Endothelial cell of umbilical vein (primary cell): ENCODE measurements around the gene CACNA1B. TPM values are rescaled to one million over a fixed set of nuclear protein-coding genes. Genes with fewer than 3 reads are reported as not detected.

Experiments
- BruUV-seq: library from RNA; stranded (reverse); fragments of 400-500 nt; replicated peaks from 2 replicates; lab custom pipeline; 2021; lab: Mats Ljungman, UMichigan
- CTCF ChIA-PET: fragments of 300-600, 350-600 bp; sonication (Branson Sonifier 250); formaldehyde crosslinking; loops from one replicate; lab custom pipeline; 2021; ENCODE audit warnings: antibody characterized with exemption, inconsistent platforms; lab: Charles Lee
- POLR2A ChIA-PET: fragments of 300-600, 350-600 bp; sonication (Branson Sonifier 250); formaldehyde crosslinking; loops from one replicate; lab custom pipeline; 2021; ENCODE audit warnings: antibody characterized with exemption, inconsistent platforms; lab: Charles Lee
- DNase-seq: peaks from one replicate; pipeline ENCODE4 v3.0.0-alpha.2; 2011; ENCODE audit warnings: low read depth, low spot score
- FAIRE-seq: peaks from 2 replicates; lab custom pipeline; 2011; peaks lifted over from hg19 to GRCh38; lab: Jason Lieb, UNC
- H2AFZ ChIP-seq: 2 replicates; pipeline ENCODE4 v1.6.0; 2012; ENCODE audit warnings: low read depth, low read length, control low read depth, inconsistent platforms
- H3K27ac ChIP-seq: 2 replicates; pipeline ENCODE4 v1.5.1; 2011; ENCODE audit warnings: low read depth, mild to moderate bottlenecking, control low read depth, low read length, moderate library complexity; ENCODE audit not compliant: insufficient read depth
- H3K27me3 ChIP-seq, 2 experiments: 2 replicates each; pipeline versions ENCODE4 v1.6.0 to v1.6.1; 2011; ENCODE audit warnings: low read length in 2 of 2, mixed read lengths in 1 of 2; ENCODE audit not compliant: control insufficient read depth in 2 of 2, insufficient read depth in 2 of 2
- H3K36me3 ChIP-seq, 2 experiments: 2 replicates in 1 of 2; 3 replicates in 1 of 2; pipeline ENCODE4 v1.5.1; 2011; ENCODE audit warnings: low read length in 2 of 2, mild to moderate bottlenecking in 1 of 2, moderate library complexity in 1 of 2; ENCODE audit not compliant: control insufficient read depth in 2 of 2, insufficient read depth in 2 of 2; ENCODE audit errors: extremely low read depth in 1 of 2
- H3K4me1 ChIP-seq: 3 replicates; pipeline ENCODE4 v1.5.1; 2011; ENCODE audit warnings: mild to moderate bottlenecking, low read length; ENCODE audit not compliant: control insufficient read depth, insufficient read depth; ENCODE audit errors: extremely low read depth
- H3K4me2 ChIP-seq: 2 replicates; pipeline ENCODE4 v1.6.1; 2011; ENCODE audit warnings: low read length, control low read depth, mixed read lengths; ENCODE audit not compliant: insufficient read depth
- H3K4me3 ChIP-seq, 3 experiments: fragments of 200-600 bp in 1 of 3; sonication (generic), shearing (Covaris generic) in 1 of 3; replicated peaks in 1 of 3; 2 replicates each; pipeline ENCODE4 v1.5.1; 2011 to 2016; ENCODE audit warnings: control low read depth in 3 of 3, low read length in 3 of 3, mild to moderate bottlenecking in 2 of 3, inconsistent platforms in 1 of 3, low read depth in 1 of 3, moderate library complexity in 1 of 3; ENCODE audit not compliant: insufficient read depth in 1 of 3
- H3K79me2 ChIP-seq: 2 replicates; pipeline ENCODE4 v1.6.0; 2012; ENCODE audit warnings: low read length, inconsistent platforms; ENCODE audit not compliant: control insufficient read depth, insufficient read depth
- H3K9ac ChIP-seq: replicated peaks from 2 replicates; pipeline ENCODE3; 2011; ENCODE audit warnings: low read length, control low read depth; ENCODE audit not compliant: insufficient read depth; ENCODE audit errors: extremely low read depth
- H3K9me1 ChIP-seq: replicated peaks from 3 replicates; pipeline ENCODE4 v1.6.0; 2011; ENCODE audit warnings: mild to moderate bottlenecking, low read length; ENCODE audit not compliant: control insufficient read depth, insufficient read depth; ENCODE audit errors: extremely low read depth
- H3K9me3 ChIP-seq: replicated peaks from 2 replicates; pipeline ENCODE4 v1.5.1; 2012; ENCODE audit warnings: low read length, inconsistent platforms; ENCODE audit not compliant: control insufficient read depth, insufficient read depth
- H4K20me1 ChIP-seq: replicated peaks from 2 replicates; pipeline ENCODE3; 2011; ENCODE audit warnings: mild to moderate bottlenecking, low read length; ENCODE audit not compliant: control insufficient read depth, insufficient read depth; ENCODE audit errors: extremely low read depth
- CTCF ChIP-seq, 2 donors: IDR thresholded peaks; 1 replicate in 1 of 2; 2 replicates in 1 of 2; pipeline ENCODE4 v1.5.1; 2011; ENCODE audit warnings: low read length in 2 of 2, mild to moderate bottlenecking in 2 of 2, moderate library complexity in 2 of 2, control low read depth in 1 of 2, inconsistent platforms in 1 of 2, low read depth in 1 of 2; ENCODE audit not compliant: insufficient read depth in 1 of 2; ENCODE audit errors: extremely low read depth in 1 of 2
- EZH2 ChIP-seq: IDR thresholded peaks from 2 replicates; pipeline ENCODE4 v1.6.1; 2012; ENCODE audit warnings: borderline replicate concordance, low read depth, mild to moderate bottlenecking, moderate library complexity, low read length, inconsistent platforms; ENCODE audit not compliant: severe bottlenecking
- FOS ChIP-seq: IDR thresholded peaks from 2 replicates; pipeline ENCODE4 v1.6.1; 2011; ENCODE audit warnings: mild to moderate bottlenecking, low read length, moderate library complexity, borderline replicate concordance; ENCODE audit not compliant: insufficient read depth
- GATA2 ChIP-seq: IDR thresholded peaks from 2 replicates; pipeline ENCODE4 v1.7.0; 2011; ENCODE audit warnings: low read depth, mild to moderate bottlenecking, moderate library complexity, mixed read lengths, low read length; ENCODE audit not compliant: insufficient read length, insufficient read depth
- JUN ChIP-seq: IDR thresholded peaks from 2 replicates; pipeline ENCODE4 v1.6.1; 2011; ENCODE audit warnings: borderline replicate concordance, low read depth; ENCODE audit not compliant: insufficient read length, insufficient read depth
- MAX ChIP-seq: IDR thresholded peaks from 2 replicates; pipeline ENCODE4 v1.6.1; 2011; ENCODE audit not compliant: insufficient read depth, insufficient read length
- MYC ChIP-seq: IDR thresholded peaks from one replicate; pipeline ENCODE4 v1.6.1; 2011; ENCODE audit warnings: mild to moderate bottlenecking, low read depth, low read length
- POLR2A ChIP-seq: IDR thresholded peaks from 2 replicates; pipeline ENCODE4 v1.6.1; 2012; ENCODE audit warnings: low read depth, mild to moderate bottlenecking, control low read depth, low read length
- POLR2AphosphoS5 ChIP-seq: IDR thresholded peaks from 2 replicates; pipeline ENCODE4 v1.6.1; 2012; ENCODE audit warnings: low read depth, mild to moderate bottlenecking, control low read depth, low read length, moderate library complexity; ENCODE audit not compliant: insufficient read depth
- dilution Hi-C: fragments of 300-500 bp; cut with MboI; formaldehyde crosslinking; loops from one replicate; pipeline ENCODE4 v1.15.0; 2019; ENCODE audit warnings: low sequenced_read_pairs; ENCODE audit not compliant: extremely low pct_ligation_motif_present
- intact Hi-C: fragments of 100-400 bp; cut with micrococcal nuclease; formaldehyde crosslinking; loops from one replicate; pipeline ENCODE4 v1.10.0; 2022
- polyA plus RNA-seq, 4 experiments: library from polyadenylated mRNA; depleted of rRNA in 3 of 4; stranded (reverse) in 3 of 4; unstranded in 1 of 4; fragments of >200 nt; gene quantifications; 2 replicates each; pipeline versions ENCODE4 v1.2.1 to v1.2.3, GENCODE V29; 2011 to 2012; ENCODE audit warnings: missing spikeins in 1 of 4
- total RNA-seq: library from RNA; stranded (reverse); gene quantifications from 2 replicates; pipeline ENCODE4 v1.2.3, GENCODE V29; 2021

CACNA1B gene
- total and polyA plus RNA-seq, 2 donors (not counting 3 experiments of a cell fraction or from before 2014, with no cell fraction given) = 0.11 to 0.41 TPM

- Histone ChIP-seq H3K9me1 (no peaks in the 10 kb centered on the region), H3K9ac (no peak overlapping the region), H3K36me3 (no peaks in the 10 kb centered on the region), H3K27me3 (no peaks in the 10 kb centered on the region), H3K4me3 (no peak overlapping the region), H4K20me1 (no peaks in the 10 kb centered on the region), H3K4me1 (no peaks in the 10 kb centered on the region), H2AFZ (no peak overlapping the region), H3K4me2 (no peak overlapping the region), H3K27ac (no peak overlapping the region), H3K9me3 (no peaks in the 10 kb centered on the region), H3K79me2 (no peaks in the 10 kb centered on the region)
- TF ChIP-seq GATA2 = no peak
- no peak for TF ChIP-seq MYC
- TF ChIP-seq MAX = no peak
- no peak for TF ChIP-seq EZH2
- TF ChIP-seq CTCF (IDR thresholded peaks at IDR 0.05; ENCODE audit: extremely low read depth in 1 of 2, insufficient read depth in 1 of 2, low read depth in 1 of 2, low read length in 2 of 2) = no peak
- TF ChIP-seq POLR2A = no peak
- no peak for TF ChIP-seq FOS
- TF ChIP-seq POLR2AphosphoS5 = no peak
- TF ChIP-seq JUN = no peak
- FAIRE-seq = no peak
- dilution Hi-C loops = no loop called here
- POLR2A ChIA-PET = no interaction called here
- no peak for DNase-seq
- CTCF ChIA-PET = no interaction called here
- intact Hi-C loops = no loop called here
- BruUV-seq = no TSS peak
Measured at GRCh38 chr9:137989999-137990715, 112.6 kb downstream of the CACNA1B start.
